ENCODE measurements around the gene CFAP99.

CFAP99 gene

DNA sequence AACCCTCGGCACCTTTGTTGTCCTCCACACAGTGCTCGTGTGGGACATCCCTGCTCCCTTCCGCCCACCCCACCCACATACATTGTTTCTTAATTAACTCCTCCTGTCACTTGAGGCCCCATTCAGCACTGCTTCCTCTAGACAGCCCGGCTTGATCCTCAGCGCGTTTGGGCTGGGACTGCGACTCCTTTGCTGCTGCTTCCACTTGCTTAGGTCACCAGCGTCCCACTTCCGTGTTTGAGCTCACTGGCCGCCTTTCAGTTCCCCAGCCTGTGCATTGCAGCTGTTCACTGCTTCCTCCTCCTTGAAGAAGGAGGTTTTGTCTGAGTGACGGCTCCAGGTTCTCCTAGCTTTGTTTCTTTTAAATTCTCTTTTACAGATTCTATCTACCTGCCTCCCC is 66.2 kb downstream of the CFAP99 start:
- TF ChIP-seq TCF12 (IDR thresholded peaks at IDR 0.05; ENCODE audit: low read depth) (no peak), CEBPB (IDR thresholded peaks at IDR 0.05) (no peak), RAD21 (IDR thresholded peaks at IDR 0.05; ENCODE audit: low read depth) (no peak), TEAD4 (IDR thresholded peaks at IDR 0.05) (no peak), CREB1 (IDR thresholded peaks at IDR 0.05; ENCODE audit: low read depth) (no peak), NFIC (IDR thresholded peaks at IDR 0.05) (no peak), YY1 (IDR thresholded peaks at IDR 0.05; ENCODE audit: low read depth) (no peak), EP300 (IDR thresholded peaks at IDR 0.05; ENCODE audit: borderline replicate concordance) (no peak), TAF1 (IDR thresholded peaks at IDR 0.05; ENCODE audit: low read depth) (no peak), ZBTB7A (IDR thresholded peaks at IDR 0.05; ENCODE audit: low read depth) (no peak)
- TF ChIP-seq, protein P1, sequence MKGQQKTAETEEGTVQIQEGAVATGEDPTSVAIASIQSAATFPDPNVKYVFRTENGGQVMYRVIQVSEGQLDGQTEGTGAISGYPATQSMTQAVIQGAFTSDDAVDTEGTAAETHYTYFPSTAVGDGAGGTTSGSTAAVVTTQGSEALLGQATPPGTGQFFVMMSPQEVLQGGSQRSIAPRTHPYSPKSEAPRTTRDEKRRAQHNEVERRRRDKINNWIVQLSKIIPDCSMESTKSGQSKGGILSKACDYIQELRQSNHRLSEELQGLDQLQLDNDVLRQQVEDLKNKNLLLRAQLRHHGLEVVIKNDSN (IDR thresholded peaks at IDR 0.05), result no peak
- TF ChIP-seq, protein P2, sequence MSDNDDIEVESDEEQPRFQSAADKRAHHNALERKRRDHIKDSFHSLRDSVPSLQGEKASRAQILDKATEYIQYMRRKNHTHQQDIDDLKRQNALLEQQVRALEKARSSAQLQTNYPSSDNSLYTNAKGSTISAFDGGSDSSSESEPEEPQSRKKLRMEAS (IDR thresholded peaks at IDR 0.05), result no peak
- TF ChIP-seq, protein P3, sequence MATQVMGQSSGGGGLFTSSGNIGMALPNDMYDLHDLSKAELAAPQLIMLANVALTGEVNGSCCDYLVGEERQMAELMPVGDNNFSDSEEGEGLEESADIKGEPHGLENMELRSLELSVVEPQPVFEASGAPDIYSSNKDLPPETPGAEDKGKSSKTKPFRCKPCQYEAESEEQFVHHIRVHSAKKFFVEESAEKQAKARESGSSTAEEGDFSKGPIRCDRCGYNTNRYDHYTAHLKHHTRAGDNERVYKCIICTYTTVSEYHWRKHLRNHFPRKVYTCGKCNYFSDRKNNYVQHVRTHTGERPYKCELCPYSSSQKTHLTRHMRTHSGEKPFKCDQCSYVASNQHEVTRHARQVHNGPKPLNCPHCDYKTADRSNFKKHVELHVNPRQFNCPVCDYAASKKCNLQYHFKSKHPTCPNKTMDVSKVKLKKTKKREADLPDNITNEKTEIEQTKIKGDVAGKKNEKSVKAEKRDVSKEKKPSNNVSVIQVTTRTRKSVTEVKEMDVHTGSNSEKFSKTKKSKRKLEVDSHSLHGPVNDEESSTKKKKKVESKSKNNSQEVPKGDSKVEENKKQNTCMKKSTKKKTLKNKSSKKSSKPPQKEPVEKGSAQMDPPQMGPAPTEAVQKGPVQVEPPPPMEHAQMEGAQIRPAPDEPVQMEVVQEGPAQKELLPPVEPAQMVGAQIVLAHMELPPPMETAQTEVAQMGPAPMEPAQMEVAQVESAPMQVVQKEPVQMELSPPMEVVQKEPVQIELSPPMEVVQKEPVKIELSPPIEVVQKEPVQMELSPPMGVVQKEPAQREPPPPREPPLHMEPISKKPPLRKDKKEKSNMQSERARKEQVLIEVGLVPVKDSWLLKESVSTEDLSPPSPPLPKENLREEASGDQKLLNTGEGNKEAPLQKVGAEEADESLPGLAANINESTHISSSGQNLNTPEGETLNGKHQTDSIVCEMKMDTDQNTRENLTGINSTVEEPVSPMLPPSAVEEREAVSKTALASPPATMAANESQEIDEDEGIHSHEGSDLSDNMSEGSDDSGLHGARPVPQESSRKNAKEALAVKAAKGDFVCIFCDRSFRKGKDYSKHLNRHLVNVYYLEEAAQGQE (IDR thresholded peaks at IDR 0.05; ENCODE audit: low read depth), result no peak

DNA sequence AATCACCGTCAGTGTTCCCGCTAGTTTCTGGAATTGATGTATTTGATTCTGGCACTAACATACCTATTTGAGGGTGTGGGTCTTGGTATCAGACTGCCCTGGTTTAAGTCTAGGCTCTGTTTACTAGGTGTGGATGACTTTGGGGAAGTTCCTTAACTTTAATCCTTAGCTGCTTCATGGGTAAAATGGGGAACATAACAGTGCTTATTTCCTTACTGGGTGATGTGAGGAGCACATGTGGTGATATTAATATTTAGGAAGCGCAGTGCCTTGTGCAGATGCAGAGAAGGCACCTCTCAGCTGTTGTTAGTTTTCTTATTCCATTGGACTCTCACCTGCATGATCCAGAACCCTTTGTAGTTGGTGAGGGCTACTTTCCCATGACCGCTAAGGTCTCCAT is 67.2 kb downstream of the CFAP99 start:
- TF ChIP-seq, protein P2 (IDR thresholded peaks at IDR 0.05), result no peak
- TF ChIP-seq FOXM1 (IDR thresholded peaks at IDR 0.05; ENCODE audit: borderline replicate concordance, low read depth) (no peak), TAF1 (IDR thresholded peaks at IDR 0.05; ENCODE audit: low read depth) (no peak), TCF12 (IDR thresholded peaks at IDR 0.05; ENCODE audit: low read depth) (no peak), TEAD4 (IDR thresholded peaks at IDR 0.05) (no peak), NFIC (IDR thresholded peaks at IDR 0.05) (no peak), EGR1 (IDR thresholded peaks at IDR 0.05) (no peak), RAD21 (IDR thresholded peaks at IDR 0.05; ENCODE audit: low read depth) (no peak), CEBPB (IDR thresholded peaks at IDR 0.05) (no peak), EP300 (IDR thresholded peaks at IDR 0.05; ENCODE audit: borderline replicate concordance) (no peak), ZBTB7A (IDR thresholded peaks at IDR 0.05; ENCODE audit: low read depth) (no peak), CREB1 (IDR thresholded peaks at IDR 0.05; ENCODE audit: low read depth) (no peak)
- TF ChIP-seq, protein P1 (IDR thresholded peaks at IDR 0.05), result no peak
- TF ChIP-seq, protein P3 (IDR thresholded peaks at IDR 0.05; ENCODE audit: low read depth), result no peak

DNA sequence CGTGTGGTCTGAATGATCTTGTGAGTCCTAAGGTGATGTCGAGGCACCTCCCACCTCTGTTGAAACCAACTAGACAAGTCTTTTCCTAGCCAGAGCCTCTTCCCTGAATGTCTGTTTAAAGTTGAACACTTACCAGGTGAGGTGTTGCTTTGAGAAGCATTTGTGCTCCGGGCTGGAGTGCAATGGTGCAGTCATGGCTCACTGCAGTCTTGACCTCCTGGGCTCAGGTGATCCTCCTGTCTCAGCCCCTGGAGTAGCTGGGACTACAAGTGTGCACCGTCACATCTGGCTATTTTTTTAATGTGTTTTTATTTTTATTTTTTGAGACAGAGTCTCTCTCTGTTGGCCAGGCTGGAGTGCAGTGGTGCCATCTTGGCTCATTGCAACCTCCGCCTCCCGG is 68.2 kb downstream of the CFAP99 start:
- TF ChIP-seq CREB1 (IDR thresholded peaks at IDR 0.05; ENCODE audit: low read depth) (no peak), TEAD4 (IDR thresholded peaks at IDR 0.05) (no peak)

DNA sequence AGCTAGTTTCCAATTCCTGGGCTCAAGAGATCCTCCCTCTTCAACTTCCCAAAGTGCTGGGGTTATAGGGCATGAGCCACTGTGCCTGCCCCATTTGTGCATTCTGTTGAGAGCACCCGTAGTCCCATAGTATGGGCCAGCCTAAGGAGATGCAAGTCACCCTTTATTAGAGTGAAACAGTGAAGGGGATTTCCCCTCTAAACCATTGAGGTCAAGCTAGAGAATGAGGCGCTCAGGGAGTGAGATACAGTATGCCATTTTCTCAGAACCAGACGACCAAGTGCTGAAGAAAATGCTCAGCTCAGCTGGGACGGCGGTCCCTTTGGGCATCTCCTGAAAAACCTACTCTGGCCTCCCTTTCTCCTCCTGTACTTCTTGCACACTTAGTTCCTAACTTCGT is 68.9 kb downstream of the CFAP99 start:
- no peak for TF ChIP-seq TAF1 (IDR thresholded peaks at IDR 0.05; ENCODE audit: low read depth)
- TF ChIP-seq TCF12 (IDR thresholded peaks at IDR 0.05; ENCODE audit: low read depth), result no peak
- no peak for TF ChIP-seq TEAD4 (IDR thresholded peaks at IDR 0.05)
- TF ChIP-seq EGR1 (IDR thresholded peaks at IDR 0.05), result no peak
- no peak for TF ChIP-seq EP300 (IDR thresholded peaks at IDR 0.05; ENCODE audit: borderline replicate concordance)
- TF ChIP-seq, protein P2 (IDR thresholded peaks at IDR 0.05), result no peak
- no peak for TF ChIP-seq NFIC (IDR thresholded peaks at IDR 0.05)
- TF ChIP-seq RAD21 (IDR thresholded peaks at IDR 0.05; ENCODE audit: low read depth), result no peak
- no peak for TF ChIP-seq ZBTB7A (IDR thresholded peaks at IDR 0.05; ENCODE audit: low read depth)
- TF ChIP-seq, protein P3 (IDR thresholded peaks at IDR 0.05; ENCODE audit: low read depth), result no peak
- TF ChIP-seq YY1 (IDR thresholded peaks at IDR 0.05; ENCODE audit: low read depth), result no peak
- TF ChIP-seq, protein P1 (IDR thresholded peaks at IDR 0.05), result no peak
- no peak for TF ChIP-seq FOXM1 (IDR thresholded peaks at IDR 0.05; ENCODE audit: borderline replicate concordance, low read depth)
